Omental fat pad (tissue), 4 donors: ENCODE measurements around the gene HIRA. TPM values are rescaled to one million over a fixed set of nuclear protein-coding genes. Genes with fewer than 3 reads are reported as not detected.
A peak's percentile ranks its signal among the peaks of the same experiment; 100 is the strongest.
"Not testable (repeated sequence)": the region's sequence is repeated elsewhere in the genome, so short reads cannot be mapped to it uniquely, and the experiment has no call there.

ENCODE experiments used
- ATAC-seq: fragments of 150-250 bp; one replicate; pipeline ENCODE4 v1.9.1; 2016; ENCODE audit warnings: mild to moderate bottlenecking, moderate library complexity; ENCODE audit not compliant: low FRiP score
- DNase-seq: peaks from one replicate; pipeline ENCODE4 v3.0.0-alpha.2; 2019; ENCODE audit warnings: low spot score
- total RNA-seq, 4 donors: library from RNA; depleted of rRNA; stranded (reverse); fragments of >200 nt; gene quantifications; one replicate each; pipeline ENCODE4 v1.1.0, GENCODE V29; 2016
- TF ChIP-seq, protein P1 (sequence below), 3 donors: fragments of 450-650 bp; IDR thresholded peaks; one replicate each; pipeline ENCODE4 v1.5.1; 2016 to 2017; ENCODE audit warnings: antibody characterized with exemption in 3 of 3, mild to moderate bottlenecking in 3 of 3, moderate library complexity in 2 of 3

HIRA gene
- total RNA-seq, 4 donors from 2014 or later: 20.8 to 32.7 (median 22.6) TPM

DNA sequence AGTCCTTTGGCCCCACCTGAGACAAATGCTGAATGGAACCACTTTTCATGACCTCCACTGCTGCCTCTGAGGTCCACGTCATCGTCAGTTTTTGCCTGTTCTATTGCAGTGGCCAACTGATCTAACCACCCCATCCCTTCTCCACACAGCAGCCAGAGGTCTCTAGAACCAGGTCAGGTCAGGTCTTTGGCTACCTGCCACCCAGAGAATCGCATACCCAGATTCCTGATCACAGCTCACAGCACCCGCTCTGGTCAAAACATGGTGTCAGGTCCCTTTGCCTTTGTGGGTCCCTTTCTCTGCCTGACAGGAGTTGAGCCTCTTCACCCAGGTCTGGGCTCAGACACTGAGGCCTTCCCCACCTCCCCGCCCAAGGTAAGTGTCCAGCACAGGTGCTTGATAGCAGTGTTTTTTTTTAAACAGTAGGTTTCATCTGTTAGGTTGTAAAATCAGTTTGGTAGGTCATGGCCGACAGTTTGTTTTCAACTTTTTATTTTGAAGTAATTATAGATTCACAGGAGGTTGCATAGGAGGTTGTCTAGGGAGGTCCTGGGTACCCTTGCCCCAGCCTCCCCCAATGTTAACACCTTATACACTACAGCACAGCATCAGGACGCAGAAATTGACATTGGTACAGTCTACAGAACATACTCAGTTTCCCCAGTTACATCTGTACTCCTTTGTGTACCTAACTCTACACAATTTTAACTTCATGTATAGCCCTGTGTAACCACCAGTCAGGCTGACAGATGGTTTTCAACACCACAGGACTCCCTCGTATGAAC, 9.1 kb upstream of the HIRA start:
- TF ChIP-seq, protein P1, sequence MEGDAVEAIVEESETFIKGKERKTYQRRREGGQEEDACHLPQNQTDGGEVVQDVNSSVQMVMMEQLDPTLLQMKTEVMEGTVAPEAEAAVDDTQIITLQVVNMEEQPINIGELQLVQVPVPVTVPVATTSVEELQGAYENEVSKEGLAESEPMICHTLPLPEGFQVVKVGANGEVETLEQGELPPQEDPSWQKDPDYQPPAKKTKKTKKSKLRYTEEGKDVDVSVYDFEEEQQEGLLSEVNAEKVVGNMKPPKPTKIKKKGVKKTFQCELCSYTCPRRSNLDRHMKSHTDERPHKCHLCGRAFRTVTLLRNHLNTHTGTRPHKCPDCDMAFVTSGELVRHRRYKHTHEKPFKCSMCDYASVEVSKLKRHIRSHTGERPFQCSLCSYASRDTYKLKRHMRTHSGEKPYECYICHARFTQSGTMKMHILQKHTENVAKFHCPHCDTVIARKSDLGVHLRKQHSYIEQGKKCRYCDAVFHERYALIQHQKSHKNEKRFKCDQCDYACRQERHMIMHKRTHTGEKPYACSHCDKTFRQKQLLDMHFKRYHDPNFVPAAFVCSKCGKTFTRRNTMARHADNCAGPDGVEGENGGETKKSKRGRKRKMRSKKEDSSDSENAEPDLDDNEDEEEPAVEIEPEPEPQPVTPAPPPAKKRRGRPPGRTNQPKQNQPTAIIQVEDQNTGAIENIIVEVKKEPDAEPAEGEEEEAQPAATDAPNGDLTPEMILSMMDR (IDR thresholded peaks at IDR 0.05): no peak
- DNase-seq (no peak), ATAC-seq (no peak)

DNA sequence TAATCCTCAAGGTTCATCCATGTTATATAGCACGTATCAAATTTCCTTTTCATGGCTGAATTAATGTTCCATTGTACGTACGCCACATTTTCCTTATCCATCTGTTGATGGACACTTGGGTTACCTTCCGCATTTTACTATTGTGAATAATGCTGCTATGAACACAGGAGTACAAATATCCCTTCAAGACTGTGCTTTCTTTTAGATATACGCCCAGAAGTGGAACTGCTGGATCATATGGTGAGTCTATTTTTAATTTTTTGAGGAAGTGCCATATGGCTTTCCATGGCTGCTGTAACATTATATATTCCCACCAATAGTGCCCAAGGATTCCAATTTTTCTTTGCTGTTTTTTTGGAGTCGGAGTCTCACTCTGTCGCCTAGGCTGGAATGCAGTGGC, 6.8 kb upstream of the HIRA start:
- DNase-seq (no peak), ATAC-seq (no peak)
- TF ChIP-seq, protein P1 (IDR thresholded peaks at IDR 0.05): no peak

DNA sequence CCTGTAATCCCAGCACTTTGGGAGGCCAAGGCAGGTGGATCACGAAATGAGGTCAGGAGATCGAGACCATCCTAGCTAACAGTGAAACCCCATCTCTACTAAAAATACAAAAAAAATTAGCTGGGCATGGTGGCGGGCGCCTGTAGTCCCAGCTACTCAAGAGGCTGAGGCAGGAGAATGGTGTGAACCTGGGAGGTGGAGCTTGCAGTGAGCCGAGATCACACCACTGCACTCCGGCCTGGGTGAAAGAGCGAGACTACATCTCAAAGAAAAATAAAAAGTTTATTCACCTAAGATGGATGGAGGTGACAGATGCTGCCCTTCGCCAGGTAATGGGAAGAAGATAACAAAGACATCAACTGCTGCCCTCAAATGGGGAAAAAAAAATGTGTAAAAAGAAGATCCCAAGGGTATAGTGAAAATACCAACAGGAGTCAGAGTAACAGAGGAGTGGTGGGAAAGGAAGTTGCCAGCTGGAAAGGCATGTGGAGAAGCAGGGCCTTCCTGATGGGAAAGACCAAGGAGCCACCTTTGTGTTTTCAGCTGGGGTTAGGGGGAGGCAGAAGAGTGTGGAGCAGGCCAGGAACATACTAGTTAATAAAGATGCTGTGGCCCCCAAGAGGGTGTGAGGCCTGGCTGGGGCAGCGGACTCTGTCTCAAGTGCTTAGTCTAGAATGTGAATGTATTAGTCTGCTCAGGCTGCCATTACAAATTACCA, 5.1 kb upstream of the HIRA start:
- not testable (repeated sequence) for ATAC-seq, DNase-seq

DNA sequence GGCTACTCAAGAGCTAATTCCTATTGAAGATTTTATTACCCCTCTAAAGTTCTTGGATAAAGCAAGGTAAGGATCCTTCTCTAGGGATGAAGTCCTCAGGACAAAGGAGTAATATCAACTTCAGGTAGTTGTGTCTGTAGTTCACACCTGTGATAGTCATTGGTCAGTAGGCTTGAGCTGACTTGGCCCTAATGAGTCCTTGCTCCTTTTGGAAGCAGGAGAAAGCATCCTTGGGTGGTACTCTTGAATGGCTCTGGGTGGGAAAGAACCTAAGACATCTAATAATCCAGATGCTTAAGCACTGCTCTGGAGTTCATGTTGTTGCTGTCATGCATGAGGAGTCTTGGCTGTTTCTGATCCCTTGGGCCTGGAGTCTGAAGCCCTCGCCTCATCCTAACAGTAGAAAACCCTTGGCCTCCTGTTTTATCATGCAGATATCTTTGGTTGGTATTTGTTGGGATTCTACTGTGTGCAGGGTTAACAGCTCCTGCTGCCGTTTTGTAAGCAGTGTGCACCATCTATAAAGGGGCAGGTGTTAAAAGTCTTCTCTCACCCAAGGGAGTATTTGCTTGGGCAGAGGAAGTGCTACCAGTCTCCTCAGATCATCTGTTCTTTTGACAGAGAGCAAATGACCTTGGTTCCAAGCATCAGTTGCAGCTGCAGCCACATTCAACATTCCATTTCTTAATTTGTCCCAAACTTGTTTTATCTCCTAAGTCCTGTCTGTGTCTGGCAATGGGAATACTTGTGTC, 3.5 kb upstream of the HIRA start:
- DNase-seq (no peak), ATAC-seq (no peak)
- TF ChIP-seq, protein P1 (IDR thresholded peaks at IDR 0.05): no peak

DNA sequence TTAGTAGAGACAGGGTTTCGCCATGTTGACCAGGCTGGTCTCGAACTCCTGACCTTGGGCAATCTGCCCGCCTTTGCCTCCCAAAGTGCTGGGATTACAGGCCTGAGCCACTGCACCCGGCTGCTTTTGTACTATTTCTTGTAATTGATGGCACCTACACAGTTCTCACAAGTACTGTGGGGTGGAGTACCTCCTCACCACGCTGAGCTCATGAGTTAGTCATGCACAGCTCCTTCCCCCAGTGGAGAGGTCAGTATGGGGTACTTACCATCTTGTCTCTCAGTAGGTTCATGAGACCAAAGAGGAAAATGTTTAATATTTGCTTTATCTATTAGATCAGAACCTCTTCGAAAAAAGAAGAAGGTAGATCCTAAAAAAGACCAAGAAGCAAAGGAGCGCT, 2.9 kb upstream of the HIRA start:
- DNase-seq: no peak
- no peak for ATAC-seq
- TF ChIP-seq, protein P1 (IDR thresholded peaks at IDR 0.05): no peak

DNA sequence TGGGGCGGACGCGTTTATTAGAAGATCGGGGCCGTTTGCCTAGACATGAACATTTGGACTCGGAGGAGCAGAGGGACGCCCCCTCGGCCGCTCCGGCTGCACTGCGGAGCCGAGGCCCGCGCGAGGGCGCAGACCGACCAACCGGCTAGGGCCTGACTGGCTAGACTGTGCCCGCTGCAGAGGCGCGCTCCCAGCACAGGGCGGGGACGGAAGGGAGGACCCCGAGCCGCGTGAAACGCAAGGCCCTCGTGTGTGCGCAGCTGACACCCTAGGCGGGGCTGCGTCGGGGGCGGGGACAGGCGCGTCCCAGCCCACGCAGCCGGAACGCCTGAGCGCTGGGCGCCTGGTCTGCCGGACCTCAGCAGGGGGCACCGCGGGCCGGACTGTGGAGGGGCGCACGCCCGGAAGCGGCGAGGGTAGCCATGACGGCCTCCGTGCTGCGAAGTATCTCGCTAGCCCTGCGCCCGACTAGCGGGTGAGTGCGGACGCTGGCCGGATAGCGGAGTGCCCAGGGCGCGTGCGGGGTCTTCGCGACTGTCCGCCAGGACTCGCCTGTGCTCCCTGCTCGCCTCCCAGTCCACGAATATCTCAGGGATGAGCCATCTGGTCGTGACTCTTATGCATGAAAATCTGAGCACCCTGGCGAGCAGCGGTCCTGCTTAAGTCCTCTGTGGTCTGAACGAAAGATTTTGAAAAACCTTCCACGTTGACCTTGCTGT, 759 bp upstream of the HIRA start, which contains the start of gene MRPL40:
MRPL40 (plus strand) TSS at position 413 of the 719 bp plus-strand sequence; CDS start at position 423, 10 bp downstream.
- DNase-seq (peak; percentile 57), ATAC-seq (peak; percentile 97)
- TF ChIP-seq, protein P1 (IDR thresholded peaks at IDR 0.05): no peak
